ENCODE results near the gene APAF1.

The APAF1 gene

GRCh38 chr12:98725476-98726247, 80.6 kb downstream of the APAF1 start:
- H3K36me3 Mint-ChIP-seq (ENCODE audit: low read depth): peaks cover 88% of the 10 kb centered on the region
- no peak overlapping the region for H3K27ac Mint-ChIP-seq
- H3K4me3 Mint-ChIP-seq: no peak overlapping the region
- no peaks in the 10 kb centered on the region for H3K27me3 Mint-ChIP-seq
- no peaks in the 10 kb centered on the region for H3K9me3 Mint-ChIP-seq
- peaks cover 19% of the 10 kb centered on the region for H3K4me1 Mint-ChIP-seq (ENCODE audit: low read depth)
- intact Hi-C loops (cut with micrococcal nuclease): no loop called here

GRCh38 chr12:98727196-98727595, 82.1 kb downstream of the APAF1 start:
- intact Hi-C loops (cut with micrococcal nuclease): no loop called here
- Mint-ChIP-seq H3K27ac (no peak overlapping the region), H3K4me1 (ENCODE audit: low read depth) (peaks cover 7% of the 10 kb centered on the region), H3K9me3 (no peaks in the 10 kb centered on the region), H3K27me3 (no peaks in the 10 kb centered on the region), H3K4me3 (no peak overlapping the region), H3K36me3 (ENCODE audit: low read depth) (peaks cover 91% of the 10 kb centered on the region)

GRCh38 chr12:98730412-98730811, 85.3 kb downstream of the APAF1 start:
- Mint-ChIP-seq H3K4me3 (no peak overlapping the region), H3K27me3 (no peaks in the 10 kb centered on the region), H3K4me1 (ENCODE audit: low read depth) (peaks cover 7% of the 10 kb centered on the region), H3K36me3 (ENCODE audit: low read depth) (peaks cover 93% of the 10 kb centered on the region), H3K27ac (no peak overlapping the region), H3K9me3 (no peaks in the 10 kb centered on the region)
- intact Hi-C loops (cut with micrococcal nuclease): no loop called here

GRCh38 chr12:98733667-98734350, 88.7 kb downstream of the APAF1 start:
- intact Hi-C loops (cut with micrococcal nuclease): no loop called here
- no peak overlapping the region for H3K27ac Mint-ChIP-seq

GRCh38 chr12:98735821-98736220, 90.7 kb downstream of the APAF1 start:
- peaks cover 62% of the 10 kb centered on the region for H3K36me3 Mint-ChIP-seq (ENCODE audit: low read depth)
- no peak overlapping the region for H3K4me3 Mint-ChIP-seq
- intact Hi-C loops (cut with micrococcal nuclease): no loop called here
- no peaks in the 10 kb centered on the region for H3K4me1 Mint-ChIP-seq (ENCODE audit: low read depth)
- H3K27ac Mint-ChIP-seq: no peak overlapping the region
- H3K9me3 Mint-ChIP-seq: no peaks in the 10 kb centered on the region
- H3K27me3 Mint-ChIP-seq: peaks cover 4% of the 10 kb centered on the region

More at GRCh38 chr12:98733667-98734350, 88.7 kb downstream of the APAF1 start:
- Mint-ChIP-seq H3K4me1 (ENCODE audit: low read depth) (no peaks in the 10 kb centered on the region), H3K27me3 (no peaks in the 10 kb centered on the region), H3K9me3 (no peaks in the 10 kb centered on the region), H3K36me3 (ENCODE audit: low read depth) (peaks cover 80% of the 10 kb centered on the region), H3K4me3 (no peak overlapping the region)

GRCh38 chr12:98736352-98737321, 91.5 kb downstream of the APAF1 start:
- H3K27ac Mint-ChIP-seq: no peak overlapping the region
- H3K9me3 Mint-ChIP-seq: no peaks in the 10 kb centered on the region
- H3K4me1 Mint-ChIP-seq (ENCODE audit: low read depth): no peaks in the 10 kb centered on the region
- no peak overlapping the region for H3K4me3 Mint-ChIP-seq
- peaks cover 56% of the 10 kb centered on the region for H3K36me3 Mint-ChIP-seq (ENCODE audit: low read depth)
- intact Hi-C loops (cut with micrococcal nuclease): no loop called here
- peaks cover 10% of the 10 kb centered on the region for H3K27me3 Mint-ChIP-seq

DNA sequence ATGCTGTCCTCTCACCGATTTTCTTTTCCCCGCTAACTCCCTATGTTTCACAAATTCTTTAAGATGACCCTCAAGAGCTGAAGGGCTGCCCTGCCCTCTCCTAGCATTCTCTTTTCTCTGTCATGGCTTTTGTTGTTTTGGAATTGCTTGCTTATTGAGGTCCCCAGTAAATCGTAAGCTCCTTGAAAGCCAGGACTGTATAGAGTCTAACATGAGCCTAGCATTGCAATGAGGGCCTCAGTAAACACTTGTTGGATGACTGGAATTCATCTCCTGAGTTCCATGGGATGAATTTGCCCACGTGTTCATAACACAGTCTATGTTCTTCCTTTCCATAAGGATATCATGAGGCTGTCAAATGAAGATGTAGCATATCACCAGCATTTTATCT, 92.2 kb downstream of the APAF1 start:
- H3K36me3 Mint-ChIP-seq (ENCODE audit: low read depth): peaks cover 50% of the 10 kb centered on the region
- H3K27me3 Mint-ChIP-seq: peaks cover 16% of the 10 kb centered on the region
- H3K27ac Mint-ChIP-seq: no peak overlapping the region
- intact Hi-C loops (cut with micrococcal nuclease): no loop called here
- H3K4me1 Mint-ChIP-seq (ENCODE audit: low read depth): no peaks in the 10 kb centered on the region
- no peak overlapping the region for H3K4me3 Mint-ChIP-seq
- no peaks in the 10 kb centered on the region for H3K9me3 Mint-ChIP-seq

DNA sequence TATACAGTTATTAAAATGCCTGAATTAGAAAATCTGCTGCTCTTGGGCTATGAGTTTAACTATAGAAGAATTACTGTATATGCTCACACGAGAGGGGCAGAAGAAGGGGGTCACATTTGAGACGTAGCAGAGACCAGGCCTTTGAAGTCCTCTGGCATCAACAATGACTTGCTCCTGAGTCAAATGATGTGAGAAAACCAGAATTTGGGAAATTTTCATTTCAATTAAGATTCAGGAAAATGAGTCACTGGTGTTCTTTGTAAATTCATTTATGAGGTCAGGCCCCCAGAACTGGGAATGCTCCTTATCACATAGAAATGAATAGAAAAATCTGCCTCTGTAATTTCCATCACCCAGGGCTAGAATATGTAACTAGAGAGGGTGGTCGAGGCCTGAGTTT, 92.9 kb downstream of the APAF1 start:
- Mint-ChIP-seq H3K27ac (no peak overlapping the region), H3K36me3 (ENCODE audit: low read depth) (peaks cover 43% of the 10 kb centered on the region), H3K4me3 (no peak overlapping the region), H3K9me3 (no peaks in the 10 kb centered on the region), H3K4me1 (ENCODE audit: low read depth) (no peaks in the 10 kb centered on the region), H3K27me3 (peaks cover 21% of the 10 kb centered on the region)
- intact Hi-C loops (cut with micrococcal nuclease): no loop called here

GRCh38 chr12:98738539-98738938, 93.4 kb downstream of the APAF1 start:
- no peak overlapping the region for H3K27ac Mint-ChIP-seq
- H3K36me3 Mint-ChIP-seq (ENCODE audit: low read depth): peaks cover 37% of the 10 kb centered on the region
- no peaks in the 10 kb centered on the region for H3K4me1 Mint-ChIP-seq (ENCODE audit: low read depth)
- H3K9me3 Mint-ChIP-seq: no peaks in the 10 kb centered on the region
- intact Hi-C loops (cut with micrococcal nuclease): no loop called here
- H3K27me3 Mint-ChIP-seq: peaks cover 23% of the 10 kb centered on the region
- H3K4me3 Mint-ChIP-seq: no peak overlapping the region

- Mint-ChIP-seq H3K4me3 (no peak overlapping the region), H3K36me3 (ENCODE audit: low read depth) (peaks cover 15% of the 10 kb centered on the region), H3K4me1 (ENCODE audit: low read depth) (peaks cover under 1% of the 10 kb centered on the region), H3K9me3 (no peaks in the 10 kb centered on the region), H3K27ac (no peak overlapping the region), H3K27me3 (peaks cover 28% of the 10 kb centered on the region)
- intact Hi-C loops (cut with micrococcal nuclease): no loop called here
These were observed 95.7 kb downstream of the APAF1 start for GRCh38 chr12:98740751-98741150.

DNA sequence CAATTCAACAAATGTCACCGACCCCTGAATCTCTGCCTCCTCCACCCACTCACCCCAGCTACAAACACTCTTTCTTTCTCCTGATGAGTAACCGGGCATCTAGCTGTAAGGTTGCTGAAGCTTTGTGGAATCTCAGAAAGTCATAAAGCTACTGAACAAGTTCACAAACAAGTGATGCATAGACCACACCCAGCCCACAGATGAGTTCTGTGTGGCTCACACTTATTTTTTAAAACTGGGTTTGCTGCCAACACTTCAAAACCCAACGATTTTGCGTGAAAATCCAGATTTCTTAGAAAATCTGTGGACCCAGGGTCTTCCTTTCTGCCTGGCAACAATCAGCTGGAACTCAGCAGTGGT, 96.1 kb downstream of the APAF1 start:
- Mint-ChIP-seq H3K4me3 (no peak overlapping the region), H3K9me3 (no peaks in the 10 kb centered on the region), H3K36me3 (ENCODE audit: low read depth) (peaks cover 11% of the 10 kb centered on the region), H3K27ac (no peak overlapping the region), H3K4me1 (ENCODE audit: low read depth) (peaks cover 5% of the 10 kb centered on the region), H3K27me3 (peaks cover 32% of the 10 kb centered on the region)
- intact Hi-C loops (cut with micrococcal nuclease): no loop called here

- H3K27ac Mint-ChIP-seq: no peak overlapping the region
- H3K4me1 Mint-ChIP-seq (ENCODE audit: low read depth): peaks cover 8% of the 10 kb centered on the region
- no peaks in the 10 kb centered on the region for H3K9me3 Mint-ChIP-seq
- H3K27me3 Mint-ChIP-seq: peaks cover 37% of the 10 kb centered on the region
- intact Hi-C loops (cut with micrococcal nuclease): no loop called here
- H3K36me3 Mint-ChIP-seq (ENCODE audit: low read depth): peaks cover 6% of the 10 kb centered on the region
- H3K4me3 Mint-ChIP-seq: no peak overlapping the region
These were observed 96.6 kb downstream of the APAF1 start for GRCh38 chr12:98741556-98742265.

DNA sequence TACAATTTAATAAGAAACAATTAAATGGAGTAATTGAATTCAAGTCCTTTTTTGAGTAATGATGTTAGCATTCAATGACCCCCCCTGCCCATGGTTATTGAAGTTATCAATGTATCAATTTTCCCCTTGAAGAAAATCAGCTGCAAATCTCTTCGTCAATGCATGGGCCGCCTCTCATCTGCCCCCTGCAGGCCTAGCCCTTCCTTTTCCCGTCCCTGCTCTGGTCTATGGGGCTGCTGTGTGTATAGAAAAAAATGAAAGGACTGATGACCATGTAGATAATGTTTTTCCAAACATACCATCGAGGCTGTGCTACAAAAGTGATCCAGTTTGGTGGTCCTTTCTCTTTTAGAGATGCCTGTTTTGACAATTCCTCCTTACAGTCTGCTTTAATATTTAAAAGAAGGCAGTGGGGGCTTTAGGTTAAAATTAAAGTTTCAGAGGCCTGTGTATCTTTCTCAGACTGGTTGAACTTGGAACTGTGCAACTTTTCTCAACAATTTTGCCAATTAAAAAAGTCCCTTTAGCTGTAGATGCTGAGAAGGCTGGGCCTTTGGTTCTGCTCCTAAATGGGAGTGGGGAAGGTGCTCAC, 98.4 kb downstream of the APAF1 start:
- H3K4me3 Mint-ChIP-seq: no peak overlapping the region
- peaks cover 51% of the 10 kb centered on the region for H3K27me3 Mint-ChIP-seq
- intact Hi-C loops (cut with micrococcal nuclease): no loop called here
- peaks cover 8% of the 10 kb centered on the region for H3K4me1 Mint-ChIP-seq (ENCODE audit: low read depth)
- H3K9me3 Mint-ChIP-seq: no peaks in the 10 kb centered on the region
- no peak overlapping the region for H3K27ac Mint-ChIP-seq
- H3K36me3 Mint-ChIP-seq (ENCODE audit: low read depth): no peaks in the 10 kb centered on the region
